K562 (cell line): ENCODE data around the gene THG1L. TPM values are rescaled to one million over a fixed set of nuclear protein-coding genes. Genes with fewer than 3 reads are reported as not detected.
A peak's percentile ranks its signal among the peaks of the same experiment; 100 is the strongest.

Experiments
- ARID2 ChIP-seq: fragments of 450-650 bp; IDR thresholded peaks from 2 replicates; pipeline ENCODE4 v1.6.1; 2017; ENCODE audit warnings: antibody characterized with exemption, mild to moderate bottlenecking
- CEBPZ ChIP-seq: fragments of 150-350 bp; IDR thresholded peaks from 2 replicates; pipeline ENCODE4 v1.6.1; 2014; ENCODE audit warnings: low read depth, mild to moderate bottlenecking, low read length, borderline replicate concordance
- DNMT1 ChIP-seq: fragments of 450-650 bp; IDR thresholded peaks from 2 replicates; pipeline ENCODE4 v1.6.1; 2016; ENCODE audit warnings: antibody characterized with exemption, mild to moderate bottlenecking
- ETV5 ChIP-seq: sonication (generic); formaldehyde crosslinking; IDR thresholded peaks from 2 replicates; pipeline ENCODE4 v1.4.0; 2020; ENCODE audit warnings: low read depth, mild to moderate bottlenecking, missing genetic modification reagents
- HDGF ChIP-seq: fragments of 450-650 bp; IDR thresholded peaks from 2 replicates; pipeline ENCODE4 v1.6.1; 2016
- HNRNPUL1 ChIP-seq: fragments of 200-400 bp; formaldehyde crosslinking; IDR thresholded peaks from 2 replicates; pipeline ENCODE4 v1.6.1; 2017; ENCODE audit warnings: low read length
- MXD1 ChIP-seq: fragments of 250-450 bp; sonication (Bioruptor Pico); IDR thresholded peaks from 2 replicates; pipeline ENCODE4 v1.8.0; 2021; ENCODE audit warnings: borderline replicate concordance, mild to moderate bottlenecking, moderate library complexity; ENCODE audit not compliant: poor library complexity, severe bottlenecking
- NEUROD1 ChIP-seq: fragments of 150-350 bp; IDR thresholded peaks from 2 replicates; pipeline ENCODE4 v1.6.1; 2014; ENCODE audit warnings: borderline replicate concordance, low read length, low read depth; ENCODE audit not compliant: partially characterized antibody
- POLR2H ChIP-seq: IDR thresholded peaks from 2 replicates; pipeline ENCODE4 v1.6.1; 2016; ENCODE audit warnings: missing genetic modification characterization, low read depth, mild to moderate bottlenecking, control low read depth, missing compliant biosample characterization, moderate library complexity
- RBM22 ChIP-seq: fragments of 200-400 bp; formaldehyde crosslinking; IDR thresholded peaks from 2 replicates; pipeline ENCODE4 v1.6.1; 2018; ENCODE audit warnings: low read length, low read depth; ENCODE audit not compliant: poor library complexity, severe bottlenecking
- RCOR1 ChIP-seq, 2 experiments: IDR thresholded peaks; 2 replicates each; pipeline ENCODE4 v1.6.1; 2012; ENCODE audit warnings: low read depth in 2 of 2, low read length in 2 of 2, borderline replicate concordance in 1 of 2, improper control_type of control experiment in 1 of 2
- TBL1XR1 ChIP-seq, 2 experiments: IDR thresholded peaks; 2 replicates each; pipeline ENCODE4 v1.6.1; 2012; ENCODE audit warnings: improper control_type of control experiment in 2 of 2, low read length in 2 of 2, mild to moderate bottlenecking in 1 of 2
- TOE1 ChIP-seq, 2 experiments: fragments of 450-650 bp in 1 of 2; sonication (generic) in 1 of 2; formaldehyde crosslinking in 1 of 2; IDR thresholded peaks; 2 replicates each; pipeline versions ENCODE4 v1.7.1 to v1.8.0; 2016 to 2022; ENCODE audit warnings: borderline replicate concordance in 2 of 2, mild to moderate bottlenecking in 2 of 2, antibody characterized with exemption in 1 of 2, inconsistent platforms in 1 of 2, low read depth in 1 of 2, missing genetic modification reagents in 1 of 2, moderate library complexity in 1 of 2
- YY1 ChIP-seq, 3 experiments: IDR thresholded peaks; 2 replicates each; pipeline ENCODE4 v1.6.1; 2011; ENCODE audit warnings: low read length in 2 of 3, mild to moderate bottlenecking in 2 of 3, moderate library complexity in 2 of 3, borderline replicate concordance in 1 of 3, control low read depth in 1 of 3, low read depth in 1 of 3; ENCODE audit not compliant: insufficient read depth in 3 of 3, insufficient replicate concordance in 2 of 3, control insufficient read depth in 1 of 3, insufficient read length in 1 of 3; ENCODE audit errors: extremely low read depth in 1 of 3
- ZC3H11A ChIP-seq: IDR thresholded peaks from 2 replicates; pipeline ENCODE4 v1.6.1; 2012; ENCODE audit warnings: low read depth, low read length, improper control_type of control experiment
- ZC3H8 ChIP-seq: fragments of 450-650 bp; IDR thresholded peaks from 2 replicates; pipeline ENCODE4 v1.6.1; 2017
- ZFP36 ChIP-seq: fragments of 150-350 bp; IDR thresholded peaks from 2 replicates; pipeline ENCODE4 v1.6.1; 2018; ENCODE audit warnings: low read length, low read depth; ENCODE audit not compliant: partially characterized antibody
- ZNF174 ChIP-seq: fragments of 250-450 bp; sonication (Bioruptor Pico); IDR thresholded peaks from 2 replicates; pipeline ENCODE4 v1.4.0; 2020; ENCODE audit warnings: mild to moderate bottlenecking
- ZNF395 ChIP-seq: fragments of 200-800 bp; sonication (Bioruptor generic); IDR thresholded peaks from 2 replicates; pipeline ENCODE4 v1.6.1; 2017; ENCODE audit warnings: missing genetic modification characterization, missing compliant biosample characterization
- ZNF507 ChIP-seq: conservative IDR thresholded peaks from 2 replicates; pipeline ENCODE4 v1.6.1; 2017; ENCODE audit warnings: missing genetic modification characterization, missing compliant biosample characterization
- ZNF778 ChIP-seq: fragments of 450-650 bp; formaldehyde crosslinking; IDR thresholded peaks from 2 replicates; pipeline ENCODE4 v1.4.0; 2020; ENCODE audit warnings: mild to moderate bottlenecking, moderate library complexity
- polyA plus RNA-seq, 8 experiments: library from polyadenylated mRNA; depleted of rRNA in 4 of 8; stranded (reverse) in 5 of 8; unstranded in 3 of 8; fragments of >200 nt; fragmentation: Nextera tagmentation in 2 of 8; fragmentation: Illumina TruSeq in 1 of 8; extraction: Ambion mirVana in 2 of 8; extraction: Trizol in 1 of 8; gene quantifications; 2 replicates each; pipeline versions ENCODE4 v1.2.1 to v1.2.3, GENCODE V29; 2011 to 2014; ENCODE audit warnings: inconsistent platforms in 1 of 8, missing spikeins in 1 of 8
- total RNA-seq, 7 experiments: library from RNA; depleted of rRNA in 6 of 7; stranded (reverse); fragments of >200 nt in 6 of 7; fragmentation: Illumina TruSeq in 2 of 7; extraction: Trizol in 2 of 7; gene quantifications; 2 replicates each; pipeline versions ENCODE4 v1.2.1 to v1.2.3, GENCODE V29; 2011 to 2021; ENCODE audit warnings: low replicate concordance in 1 of 7

THG1L gene
- total and polyA plus RNA-seq, 9 of the 15 experiments (the other 6 are each of a cell fraction or from before 2014, with no cell fraction given) = 21.8 to 40.7 (median 28.0) TPM

DNA sequence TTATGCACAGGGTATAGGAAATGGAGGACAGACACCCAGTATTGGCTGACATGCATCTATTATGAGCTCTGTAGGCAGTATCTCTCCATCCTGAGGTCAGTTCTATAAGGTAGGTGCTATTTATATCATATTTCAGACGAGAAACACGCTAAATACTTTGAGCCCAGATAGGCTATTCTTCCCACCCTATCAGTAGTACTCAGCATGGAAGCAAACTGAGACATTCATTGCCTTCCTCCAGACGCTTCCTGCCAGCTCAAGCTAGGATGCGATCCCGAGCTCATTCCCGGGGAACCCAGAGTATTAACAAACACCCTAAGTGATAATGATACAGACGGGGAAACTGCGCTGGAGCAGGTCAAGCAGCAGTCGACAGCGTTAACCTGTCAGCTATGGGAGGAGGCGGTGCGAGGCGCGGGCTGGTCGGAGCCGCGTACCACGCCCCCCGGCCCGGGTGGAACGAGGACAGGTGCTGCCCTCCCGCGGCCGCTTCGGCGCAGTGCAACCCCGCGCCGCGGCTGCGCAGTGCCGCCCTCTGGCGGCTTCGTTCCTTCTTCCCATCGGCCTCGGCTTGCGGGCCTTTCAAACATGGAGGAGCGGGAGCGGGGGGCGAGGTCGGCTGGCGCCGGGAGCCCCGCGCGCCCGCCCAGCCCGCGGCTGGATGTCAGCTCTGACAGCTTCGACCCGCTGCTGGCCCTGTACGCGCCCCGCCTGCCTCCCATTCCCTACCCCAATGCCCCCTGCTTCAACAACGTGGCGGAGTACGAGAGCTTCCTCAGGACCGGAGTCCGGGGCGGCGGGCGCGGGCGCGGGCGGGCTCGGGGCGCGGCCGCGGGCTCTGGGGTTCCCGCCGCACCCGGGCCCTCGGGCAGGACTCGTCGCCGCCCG lies 12.2 kb downstream of the THG1L start, which contains the start of gene LSM11 (continued):
- TF ChIP-seq YY1 (IDR thresholded peaks at IDR 0.05; ENCODE audit: borderline replicate concordance in 1 of 3, control insufficient read depth in 1 of 3, extremely low read depth in 1 of 3, insufficient read depth in 3 of 3, insufficient read length in 1 of 3, insufficient replicate concordance in 2 of 3, low read depth in 1 of 3, low read length in 2 of 3) = peak in 2 of 3 experiments; percentile 90 to 93
- TF ChIP-seq ZFP36 = no peak
- TF ChIP-seq TBL1XR1 (IDR thresholded peaks at IDR 0.05; ENCODE audit: low read length in 2 of 2) = peak in 1 of 2 experiments; percentile 15; a peak in 1 of 4 replicates
- no peak for TF ChIP-seq TOE1 (IDR thresholded peaks at IDR 0.05; ENCODE audit: borderline replicate concordance)
- no peak for TF ChIP-seq TOE1 (CRISPR knock-in tag; IDR thresholded peaks at IDR 0.05; ENCODE audit: borderline replicate concordance, low read depth)
- no peak for TF ChIP-seq ETV5 (CRISPR knock-in tag)
- TF ChIP-seq MXD1 (CRISPR knock-in tag) = no peak
- TF ChIP-seq ZC3H8 = no peak
- no peak for TF ChIP-seq ZNF174 (CRISPR knock-in tag)
- 0 out of 2 replicates have a peak, but pooled peaks have one; percentile 38 for TF ChIP-seq HDGF
- TF ChIP-seq HNRNPUL1 = no peak
- TF ChIP-seq ARID2 = no peak
- no peak for TF ChIP-seq POLR2H
- no peak for TF ChIP-seq RBM22
- no peak for TF ChIP-seq ZNF778
- no peak for TF ChIP-seq NEUROD1
- TF ChIP-seq RCOR1 (IDR thresholded peaks at IDR 0.05; ENCODE audit: borderline replicate concordance in 1 of 2, low read depth in 2 of 2, low read length in 2 of 2) = peak in 1 of 2 experiments; percentile 69; a peak in 1 of 4 replicates
- TF ChIP-seq CEBPZ = no peak
- no peak for TF ChIP-seq DNMT1
- no peak for TF ChIP-seq ZC3H11A
- TF ChIP-seq ZNF395 (CRISPR knock-in tag) = no peak
- no peak for TF ChIP-seq ZNF507 (tag)
